Trophoblast cell (in vitro differentiated cells and primary cell): ENCODE results near the gene TMEM201.
A peak's percentile ranks its signal among the peaks of the same experiment; 100 is the strongest.
"Not testable (repeated sequence)": the region's sequence is repeated elsewhere in the genome, so short reads cannot be mapped to it uniquely, and the experiment has no call there.

Experiments used
- DNase-seq, 2 donors: peaks; one replicate each; pipeline ENCODE4 v3.0.0-alpha.2; 2016
- H2AFZ ChIP-seq: 2 replicates; pipeline ENCODE4 v1.6.1; 2013; ENCODE audit warnings: low read length, moderate library complexity, mild to moderate bottlenecking; ENCODE audit not compliant: insufficient read depth, poor library complexity
- H2AK5ac ChIP-seq: 2 replicates; pipeline ENCODE4 v1.6.1; 2013; ENCODE audit warnings: mild to moderate bottlenecking, low read length
- H2BK120ac ChIP-seq: 2 replicates; pipeline ENCODE4 v1.6.1; 2013; ENCODE audit warnings: low read length, mild to moderate bottlenecking, moderate library complexity; ENCODE audit not compliant: insufficient read depth, poor library complexity
- H2BK12ac ChIP-seq: 2 replicates; pipeline ENCODE4 v1.6.1; 2013; ENCODE audit warnings: mild to moderate bottlenecking, low read length, moderate library complexity
- H2BK5ac ChIP-seq: 2 replicates; pipeline ENCODE4 v1.6.1; 2013; ENCODE audit warnings: low read length, low read depth, moderate library complexity, mild to moderate bottlenecking; ENCODE audit not compliant: poor library complexity
- H3K14ac ChIP-seq: 2 replicates; pipeline ENCODE4 v1.6.1; 2013; ENCODE audit warnings: mild to moderate bottlenecking, low read length
- H3K18ac ChIP-seq: 2 replicates; pipeline ENCODE4 v1.6.1; 2013; ENCODE audit warnings: mild to moderate bottlenecking, low read length
- H3K23ac ChIP-seq: 2 replicates; pipeline ENCODE4 v1.6.1; 2013; ENCODE audit warnings: low read length
- H3K27ac ChIP-seq: 2 replicates; pipeline ENCODE4 v1.5.1; 2013; ENCODE audit warnings: low read depth, mild to moderate bottlenecking, inconsistent platforms, low read length, moderate library complexity
- H3K27me3 ChIP-seq: 2 replicates; pipeline ENCODE4 v1.6.1; 2013; ENCODE audit warnings: inconsistent platforms, mild to moderate bottlenecking, low read length, moderate library complexity; ENCODE audit not compliant: insufficient read depth
- H3K36me3 ChIP-seq, 2 experiments: 1 replicate in 1 of 2; 2 replicates in 1 of 2; pipeline ENCODE4 v1.6.1; 2013; ENCODE audit warnings: low read length in 2 of 2, mild to moderate bottlenecking in 2 of 2, moderate library complexity in 1 of 2; ENCODE audit not compliant: insufficient read depth in 2 of 2, control insufficient read depth in 1 of 2
- H3K4ac ChIP-seq: 2 replicates; pipeline ENCODE4 v1.6.1; 2013; ENCODE audit warnings: low read depth, mild to moderate bottlenecking, low read length, moderate library complexity
- H3K4me1 ChIP-seq, 2 experiments: 1 replicate in 1 of 2; 2 replicates in 1 of 2; pipeline ENCODE4 v1.6.1; 2013; ENCODE audit warnings: low read length in 2 of 2, mild to moderate bottlenecking in 2 of 2, moderate library complexity in 1 of 2; ENCODE audit not compliant: insufficient read depth in 2 of 2, control insufficient read depth in 1 of 2
- H3K4me2 ChIP-seq: 2 replicates; pipeline ENCODE4 v1.6.1; 2013; ENCODE audit warnings: inconsistent platforms, mild to moderate bottlenecking, low read length, moderate library complexity
- H3K4me3 ChIP-seq: 2 replicates; pipeline ENCODE4 v1.5.1; 2013; ENCODE audit warnings: mild to moderate bottlenecking, low read depth, low read length, inconsistent platforms
- H3K79me1 ChIP-seq: one replicate; pipeline ENCODE4 v1.6.1; 2013; ENCODE audit warnings: low read length
- H3K79me2 ChIP-seq: 2 replicates; pipeline ENCODE4 v1.6.1; 2013; ENCODE audit warnings: low read length, mild to moderate bottlenecking; ENCODE audit not compliant: control insufficient read depth, insufficient read depth, poor library complexity
- H3K9ac ChIP-seq: 2 replicates; pipeline ENCODE4 v1.6.1; 2013; ENCODE audit warnings: mild to moderate bottlenecking, low read length
- H3K9me3 ChIP-seq: 2 replicates; pipeline ENCODE4 v1.6.1; 2013; ENCODE audit warnings: low read depth, mild to moderate bottlenecking, control low read depth, inconsistent platforms, low read length; ENCODE audit not compliant: insufficient read depth
- H4K12ac ChIP-seq: 2 replicates; pipeline ENCODE4 v1.6.1; 2013; ENCODE audit warnings: low read depth, mild to moderate bottlenecking, low read length, moderate library complexity
- H4K8ac ChIP-seq: 2 replicates; pipeline ENCODE4 v1.6.1; 2013; ENCODE audit warnings: low read depth, mild to moderate bottlenecking, low read length, moderate library complexity
- H4K91ac ChIP-seq: one replicate; pipeline ENCODE4 v1.6.1; 2013; ENCODE audit warnings: low read depth, mild to moderate bottlenecking, low read length, moderate library complexity
- WGBS: extraction: QIAGEN DNeasy Blood & Tissue Kit; methylation state at CpG from one replicate; pipeline ENCODE4 v1.1.7; 2013; ENCODE audit warnings: missing lambda C conversion rate; ENCODE audit not compliant: insufficient read length, insufficient coverage; ENCODE audit errors: extremely low coverage; 5-methylcytosine and 5-hydroxymethylcytosine counted together

TMEM201 gene

DNA sequence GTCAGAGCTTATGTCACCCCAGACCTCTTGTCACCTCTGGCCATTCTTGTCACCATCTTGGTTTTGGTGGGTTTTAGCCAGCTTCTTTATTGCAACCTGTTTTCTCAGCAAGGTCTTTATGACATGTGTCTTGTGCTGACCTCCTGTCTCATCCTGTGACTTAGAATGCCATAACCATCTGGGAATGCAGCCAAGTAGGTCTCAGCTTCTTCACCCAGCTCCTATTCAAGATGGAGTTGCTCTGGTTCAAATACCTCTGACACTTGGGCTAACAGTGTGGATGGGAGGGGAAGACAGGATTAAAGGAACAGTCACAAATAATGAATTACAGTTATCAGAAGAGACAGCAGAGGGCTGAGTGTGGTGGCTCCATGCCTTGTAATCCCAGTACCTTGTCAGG, 32.3 kb downstream of the TMEM201 start:
- no peak overlapping the region for H2AK5ac ChIP-seq
- H3K4me1 ChIP-seq, result no peaks in the 10 kb centered on the region
- no peaks in the 10 kb centered on the region for H3K27me3 ChIP-seq
- H2BK120ac ChIP-seq, result no peak overlapping the region
- no peak for DNase-seq
- no peak overlapping the region for H3K23ac ChIP-seq
- no peaks in the 10 kb centered on the region for H3K79me2 ChIP-seq
- no peak overlapping the region for H3K4me2 ChIP-seq
- H3K4me3 ChIP-seq, result no peak overlapping the region
- no peak overlapping the region for H2BK12ac ChIP-seq
- H4K12ac ChIP-seq, result no peak overlapping the region
- no peak overlapping the region for H3K14ac ChIP-seq
- H3K27ac ChIP-seq, result no peak overlapping the region
- no peak overlapping the region for H4K91ac ChIP-seq
- H2AFZ ChIP-seq, result no peak overlapping the region
- H4K8ac ChIP-seq, result no peak overlapping the region
- H3K9ac ChIP-seq, result no peak overlapping the region
- H3K9me3 ChIP-seq, result no peaks in the 10 kb centered on the region
- no peaks in the 10 kb centered on the region for H3K36me3 ChIP-seq
- no peaks in the 10 kb centered on the region for H3K79me1 ChIP-seq
- H3K18ac ChIP-seq, result no peak overlapping the region
- H3K4ac ChIP-seq, result no peak overlapping the region
- H2BK5ac ChIP-seq, result no peak overlapping the region

DNA sequence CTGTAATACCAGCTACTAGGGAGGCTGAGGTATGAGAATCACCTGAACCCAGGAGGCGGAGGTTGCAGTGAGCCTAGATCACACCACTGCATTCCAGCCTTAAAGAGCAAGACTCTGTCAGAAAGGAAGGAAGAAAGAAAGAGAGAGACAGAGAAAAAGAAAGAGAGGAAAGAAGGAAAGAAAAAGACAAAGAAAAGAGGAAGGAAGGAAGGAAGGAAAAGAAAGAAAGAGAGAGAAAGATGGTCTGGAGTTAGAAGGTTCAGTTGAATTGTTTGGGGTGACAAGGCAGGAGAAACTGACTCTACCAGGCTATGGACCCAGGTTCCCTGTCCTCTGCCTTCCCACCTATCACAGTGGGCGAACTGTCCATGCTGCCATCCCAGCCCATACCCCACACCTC, 35.4 kb downstream of the TMEM201 start:
- Histone ChIP-seq H3K4ac (no peak overlapping the region), H2BK12ac (no peak overlapping the region), H3K9me3 (no peaks in the 10 kb centered on the region), H4K12ac (no peak overlapping the region), H3K4me1 (no peaks in the 10 kb centered on the region), H4K8ac (no peak overlapping the region), H2AFZ (no peak overlapping the region), H2BK120ac (no peak overlapping the region), H3K4me3 (no peak overlapping the region), H3K14ac (no peak overlapping the region), H3K79me2 (no peaks in the 10 kb centered on the region), H3K4me2 (no peak overlapping the region), H3K27ac (no peak overlapping the region), H2AK5ac (no peak overlapping the region), H3K23ac (no peak overlapping the region), H4K91ac (no peak overlapping the region), H3K18ac (no peak overlapping the region), H3K27me3 (no peaks in the 10 kb centered on the region), H3K36me3 (no peaks in the 10 kb centered on the region), H3K79me1 (no peaks in the 10 kb centered on the region), H3K9ac (no peak overlapping the region), H2BK5ac (no peak overlapping the region)
- DNase-seq, result no peak
- no CpG with 5 or more reads among the region's 2 CpGs for WGBS

DNA sequence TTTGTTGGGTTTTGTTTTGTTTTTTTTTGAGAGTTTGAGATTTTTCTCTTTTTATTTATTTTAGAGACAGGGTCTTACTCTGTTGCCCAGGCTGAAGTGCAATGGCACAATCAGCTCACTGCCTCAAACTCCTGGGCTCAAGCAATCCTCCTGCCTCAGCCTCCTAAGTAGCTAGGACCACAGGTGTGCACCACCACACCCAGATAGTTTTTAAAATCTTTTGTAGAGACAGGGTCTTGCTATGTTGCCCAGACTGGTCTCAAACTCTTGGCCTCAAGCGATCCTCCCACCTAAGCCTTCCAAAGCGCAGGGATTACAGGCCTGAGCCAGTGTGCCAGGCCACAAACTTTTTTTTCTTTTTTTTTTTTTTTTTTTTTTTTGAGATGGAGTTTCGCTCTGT, 36.3 kb downstream of the TMEM201 start:
- H2BK12ac ChIP-seq, H2AK5ac ChIP-seq, H2BK5ac ChIP-seq, H2BK120ac ChIP-seq, H3K14ac ChIP-seq, H3K27me3 ChIP-seq, H4K91ac ChIP-seq, H4K8ac ChIP-seq, H3K4ac ChIP-seq, H3K79me1 ChIP-seq, DNase-seq, H3K9me3 ChIP-seq, H3K4me2 ChIP-seq, H3K23ac ChIP-seq, H2AFZ ChIP-seq, H3K4me3 ChIP-seq, H3K27ac ChIP-seq, H3K9ac ChIP-seq, H3K18ac ChIP-seq, H3K79me2 ChIP-seq, H3K36me3 ChIP-seq, H4K12ac ChIP-seq, H3K4me1 ChIP-seq: not testable (repeated sequence)
- no CpG with 5 or more reads among the region's 3 CpGs for WGBS

DNA sequence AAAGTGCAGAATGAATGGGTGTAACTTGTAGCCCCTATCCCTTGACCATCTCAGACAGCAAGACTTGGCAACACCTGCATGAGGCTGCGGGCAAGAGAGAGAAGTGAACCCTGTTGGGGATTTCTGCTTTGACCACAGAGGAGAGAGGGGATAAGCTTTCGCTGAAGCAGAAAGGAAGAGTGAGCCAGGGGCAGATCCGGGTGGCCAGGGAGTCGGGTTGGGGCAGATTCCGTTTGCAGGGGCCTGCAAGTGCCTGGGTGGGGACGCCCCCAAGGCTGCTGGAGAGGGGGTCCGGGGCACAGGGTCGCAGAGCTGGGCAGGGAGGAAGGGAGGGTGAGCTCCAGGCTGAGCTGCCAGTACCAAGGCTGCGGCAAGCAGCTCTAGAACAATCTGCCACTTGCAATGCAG, 37.5 kb downstream of the TMEM201 start:
- Histone ChIP-seq H4K91ac (no peak overlapping the region), H3K27me3 (no peaks in the 10 kb centered on the region), H3K4ac (no peak overlapping the region), H3K4me1 (no peaks in the 10 kb centered on the region), H2BK12ac (no peak overlapping the region), H4K8ac (no peak overlapping the region), H2AK5ac (no peak overlapping the region), H3K4me3 (no peak overlapping the region), H2AFZ (no peak overlapping the region), H3K18ac (no peak overlapping the region), H4K12ac (no peak overlapping the region), H3K36me3 (no peaks in the 10 kb centered on the region), H3K79me2 (no peaks in the 10 kb centered on the region), H3K27ac (no peak overlapping the region), H3K4me2 (no peak overlapping the region), H3K9ac (no peak overlapping the region), H2BK120ac (no peak overlapping the region), H2BK5ac (no peak overlapping the region), H3K14ac (no peak overlapping the region), H3K23ac (no peak overlapping the region), H3K79me1 (no peaks in the 10 kb centered on the region), H3K9me3 (no peaks in the 10 kb centered on the region)
- DNase-seq, result peak; percentile 87 to 90
- no CpG with 5 or more reads among the region's 9 CpGs for WGBS
